ENCODE data around the gene GIPC2.
"Not testable (repeated sequence)": the region's sequence is repeated elsewhere in the genome, so short reads cannot be mapped to it uniquely, and the experiment has no call there.

Gene GIPC2, protein sequence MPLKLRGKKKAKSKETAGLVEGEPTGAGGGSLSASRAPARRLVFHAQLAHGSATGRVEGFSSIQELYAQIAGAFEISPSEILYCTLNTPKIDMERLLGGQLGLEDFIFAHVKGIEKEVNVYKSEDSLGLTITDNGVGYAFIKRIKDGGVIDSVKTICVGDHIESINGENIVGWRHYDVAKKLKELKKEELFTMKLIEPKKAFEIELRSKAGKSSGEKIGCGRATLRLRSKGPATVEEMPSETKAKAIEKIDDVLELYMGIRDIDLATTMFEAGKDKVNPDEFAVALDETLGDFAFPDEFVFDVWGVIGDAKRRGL

DNA sequence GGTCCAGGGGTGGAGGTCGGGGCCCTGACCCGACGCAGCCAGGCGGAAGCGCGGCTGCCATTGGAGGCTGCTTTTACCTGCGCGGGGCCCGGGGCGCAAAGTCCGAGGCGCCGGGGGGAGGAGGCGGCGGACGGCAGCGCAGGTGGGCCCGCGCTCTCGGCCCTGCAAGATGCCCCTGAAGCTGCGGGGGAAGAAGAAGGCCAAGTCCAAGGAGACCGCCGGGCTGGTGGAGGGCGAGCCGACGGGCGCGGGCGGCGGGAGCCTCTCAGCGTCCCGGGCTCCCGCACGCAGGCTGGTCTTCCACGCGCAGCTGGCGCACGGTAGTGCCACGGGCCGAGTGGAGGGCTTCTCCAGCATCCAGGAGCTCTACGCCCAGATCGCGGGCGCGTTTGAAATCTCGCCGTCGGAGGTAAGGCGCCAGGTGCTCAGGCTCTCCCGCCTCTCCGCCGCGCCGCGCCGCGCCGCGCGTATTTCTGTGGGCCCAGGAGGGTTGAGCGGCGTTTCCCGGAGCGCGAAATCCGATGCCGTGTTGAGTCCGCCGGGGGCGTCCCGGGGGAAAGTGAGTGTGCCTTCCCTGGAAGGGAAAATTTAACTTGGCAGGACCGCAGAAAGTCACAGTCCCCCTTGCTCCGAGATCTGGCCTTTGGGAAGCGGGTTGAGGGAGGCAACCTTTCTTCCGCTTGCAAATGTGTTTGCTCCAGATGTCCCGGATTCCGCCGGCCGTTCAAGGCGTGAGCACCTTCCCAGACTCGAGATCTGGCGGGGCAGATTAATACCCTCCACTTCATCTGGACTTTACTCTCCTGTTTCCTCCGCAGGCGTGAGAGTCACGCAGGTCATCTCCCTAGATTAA is at the start of gene GIPC2:
GIPC2 (plus strand) TSS at position 41 of the 853 bp plus-strand sequence; CDS start at position 170, 129 bp downstream.
- TF ChIP-seq, protein P1, sequence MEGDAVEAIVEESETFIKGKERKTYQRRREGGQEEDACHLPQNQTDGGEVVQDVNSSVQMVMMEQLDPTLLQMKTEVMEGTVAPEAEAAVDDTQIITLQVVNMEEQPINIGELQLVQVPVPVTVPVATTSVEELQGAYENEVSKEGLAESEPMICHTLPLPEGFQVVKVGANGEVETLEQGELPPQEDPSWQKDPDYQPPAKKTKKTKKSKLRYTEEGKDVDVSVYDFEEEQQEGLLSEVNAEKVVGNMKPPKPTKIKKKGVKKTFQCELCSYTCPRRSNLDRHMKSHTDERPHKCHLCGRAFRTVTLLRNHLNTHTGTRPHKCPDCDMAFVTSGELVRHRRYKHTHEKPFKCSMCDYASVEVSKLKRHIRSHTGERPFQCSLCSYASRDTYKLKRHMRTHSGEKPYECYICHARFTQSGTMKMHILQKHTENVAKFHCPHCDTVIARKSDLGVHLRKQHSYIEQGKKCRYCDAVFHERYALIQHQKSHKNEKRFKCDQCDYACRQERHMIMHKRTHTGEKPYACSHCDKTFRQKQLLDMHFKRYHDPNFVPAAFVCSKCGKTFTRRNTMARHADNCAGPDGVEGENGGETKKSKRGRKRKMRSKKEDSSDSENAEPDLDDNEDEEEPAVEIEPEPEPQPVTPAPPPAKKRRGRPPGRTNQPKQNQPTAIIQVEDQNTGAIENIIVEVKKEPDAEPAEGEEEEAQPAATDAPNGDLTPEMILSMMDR (IDR thresholded peaks at IDR 0.05; ENCODE audit: insufficient read depth, missing control alignments), result no peak
- no peak for DNase-seq (ENCODE audit: insufficient read length, low spot score)
- FAIRE-seq, result no peak

DNA sequence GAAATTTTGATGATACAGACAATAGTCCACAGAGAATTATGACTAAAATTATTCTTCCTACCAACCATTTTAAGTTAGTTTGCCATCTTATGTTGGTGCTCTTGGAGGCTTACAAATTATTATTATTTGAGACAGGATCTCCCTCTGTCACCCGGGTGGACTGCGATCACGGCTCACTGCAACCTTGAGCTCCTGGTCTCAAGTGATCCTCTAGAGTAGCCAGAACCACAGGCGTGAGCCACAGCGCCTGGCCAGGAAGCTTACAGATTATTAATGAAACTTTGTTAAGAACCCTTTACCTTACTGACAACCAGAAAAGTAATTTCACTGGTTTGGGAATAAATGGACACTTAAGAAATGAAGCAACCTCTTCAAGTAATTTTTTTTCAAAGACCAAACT is 49.0 kb upstream of the GIPC2 start:
- DNase-seq (ENCODE audit: insufficient read length, low spot score) (no peak), FAIRE-seq (no peak)
- TF ChIP-seq, protein P1 (IDR thresholded peaks at IDR 0.05; ENCODE audit: insufficient read depth, missing control alignments), result no peak

DNA sequence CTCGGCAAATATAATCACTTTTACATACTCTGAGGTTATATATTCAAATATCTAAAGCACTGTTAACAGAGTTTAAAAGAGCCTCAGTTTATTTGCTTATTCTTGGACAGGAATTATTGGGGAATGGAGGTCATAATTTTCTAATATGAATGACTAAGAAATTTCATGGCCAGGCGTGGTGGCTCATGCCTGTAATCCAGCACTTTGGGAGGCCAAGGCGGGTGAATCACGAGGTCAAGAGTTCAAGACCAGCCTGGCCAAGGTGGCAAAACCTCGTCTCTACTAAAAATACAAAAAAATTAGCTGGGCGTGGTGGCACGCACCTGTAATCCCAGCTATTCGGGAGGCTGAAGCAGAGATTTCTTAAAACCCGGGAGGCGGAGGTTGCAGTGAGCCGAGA is 45.2 kb upstream of the GIPC2 start:
- not testable (repeated sequence) for FAIRE-seq; DNase-seq (ENCODE audit: insufficient read length, low spot score)

DNA sequence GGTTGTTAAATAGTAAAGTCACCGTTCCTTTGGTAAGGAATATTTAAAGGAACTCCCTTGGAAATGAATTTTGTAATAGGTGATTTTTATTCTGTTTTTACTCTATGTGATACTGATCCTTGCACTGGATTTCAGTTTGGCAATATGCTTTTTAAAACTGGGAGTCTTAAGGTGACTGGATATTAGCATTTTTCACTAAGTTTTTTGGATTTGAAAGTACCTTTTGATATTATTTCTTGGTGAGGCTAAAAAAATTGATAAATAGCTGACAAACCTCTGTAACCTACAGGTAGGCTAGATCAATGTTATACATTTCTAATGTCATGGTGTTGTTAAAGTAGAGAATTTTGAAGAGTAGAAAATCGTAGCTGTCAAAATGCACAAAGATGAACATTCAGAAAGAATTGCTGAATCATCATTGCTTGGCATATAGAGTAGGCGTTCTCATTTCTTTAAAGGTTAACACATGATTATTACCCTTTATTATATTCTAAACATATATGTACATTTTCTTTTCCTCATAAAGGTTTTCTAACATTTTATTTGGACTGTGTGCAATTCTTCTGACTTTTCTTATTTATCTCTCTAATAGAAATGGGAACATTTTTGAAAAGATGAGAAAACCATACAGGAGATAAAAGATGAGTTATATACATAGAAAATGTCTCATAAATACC is 42.6 kb upstream of the GIPC2 start:
- TF ChIP-seq, protein P1 (IDR thresholded peaks at IDR 0.05; ENCODE audit: insufficient read depth, missing control alignments), result no peak
- FAIRE-seq (no peak), DNase-seq (ENCODE audit: insufficient read length, low spot score) (no peak)

DNA sequence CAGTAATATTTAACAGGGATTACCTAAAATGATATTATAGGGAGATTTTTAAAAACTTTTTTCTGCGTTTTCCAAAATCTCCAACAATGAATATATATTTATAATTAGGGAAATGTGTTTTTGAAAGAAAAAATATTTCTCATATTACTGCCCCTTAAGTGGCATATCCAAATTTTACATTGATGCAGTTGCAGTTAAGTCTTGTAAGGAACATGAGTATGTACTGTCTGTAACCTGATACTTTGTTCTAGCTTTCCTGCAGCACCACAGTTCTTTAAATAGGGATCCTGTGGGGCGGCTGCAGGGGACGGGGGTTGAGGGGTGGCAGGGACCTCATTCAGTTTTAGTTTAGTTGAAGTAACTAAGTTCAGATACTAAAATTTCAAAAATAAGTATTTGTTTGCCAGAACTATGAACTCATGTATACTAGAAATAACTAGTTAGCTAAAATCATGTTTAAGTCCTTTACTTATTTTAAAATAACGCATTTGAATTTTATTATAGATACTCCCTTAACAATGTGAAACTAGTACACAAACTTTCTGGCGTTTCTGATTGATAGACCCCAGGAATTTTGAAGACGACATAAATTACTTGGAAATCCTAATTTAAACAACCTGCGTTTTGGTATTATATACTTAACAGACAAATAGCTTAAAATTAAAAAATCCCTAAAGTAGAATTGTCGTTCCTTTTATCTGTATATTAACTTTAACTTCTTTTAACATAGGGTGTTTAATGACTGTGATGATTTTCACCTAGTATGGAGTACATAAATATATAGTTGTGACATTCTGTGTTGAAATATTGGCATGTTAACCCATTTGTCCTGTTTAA is 41.7 kb upstream of the GIPC2 start:
- DNase-seq (ENCODE audit: insufficient read length, low spot score) (no peak), FAIRE-seq (no peak)

DNA sequence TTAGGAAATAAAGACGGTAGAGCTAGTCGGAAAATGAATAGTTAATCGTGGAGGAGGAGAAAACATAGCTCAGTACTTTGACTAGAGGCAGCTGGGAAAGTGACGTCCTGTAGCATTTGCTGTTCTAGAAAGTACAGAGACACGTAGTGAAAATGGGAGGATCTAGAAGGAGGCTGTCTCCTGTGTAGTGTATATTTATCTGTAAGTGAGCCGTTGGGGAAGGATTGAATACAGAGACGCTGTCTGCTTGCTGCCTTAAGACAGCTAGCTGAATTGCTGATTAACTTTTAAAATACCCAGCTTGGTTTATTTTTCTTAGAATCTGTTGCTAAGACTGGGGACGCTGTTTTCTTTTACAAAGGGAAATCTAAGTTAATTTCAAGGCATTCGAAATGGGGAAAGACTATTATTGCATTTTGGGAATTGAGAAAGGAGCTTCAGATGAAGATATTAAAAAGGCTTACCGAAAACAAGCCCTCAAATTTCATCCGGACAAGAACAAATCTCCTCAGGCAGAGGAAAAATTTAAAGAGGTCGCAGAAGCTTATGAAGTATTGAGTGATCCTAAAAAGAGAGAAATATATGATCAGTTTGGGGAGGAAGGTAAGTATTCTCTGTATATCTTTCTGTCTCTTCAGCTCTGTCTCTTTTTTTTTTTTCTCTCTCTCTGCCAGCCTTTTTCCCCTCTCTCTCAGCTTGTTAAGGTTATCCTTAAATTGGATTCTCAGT is 40.9 kb upstream of the GIPC2 start, which contains the start of gene DNAJB4:
DNAJB4 (plus strand) TSS at position 221 of the 729 bp plus-strand sequence; CDS start at position 393, 172 bp downstream.
- TF ChIP-seq, protein P1 (IDR thresholded peaks at IDR 0.05; ENCODE audit: insufficient read depth, missing control alignments), result no peak
- DNase-seq (ENCODE audit: insufficient read length, low spot score) (no peak), FAIRE-seq (peak; percentile 41)

More for the DNA sequence above, 41.7 kb upstream of the GIPC2 start:
- TF ChIP-seq, protein P1 (IDR thresholded peaks at IDR 0.05; ENCODE audit: insufficient read depth, missing control alignments), result no peak

Measured in D721Med (cell line).